GM12801 (cell line): ENCODE measurements around the gene DIAPH3.

Source experiments
- CTCF ChIP-seq: IDR thresholded peaks from one replicate; pipeline ENCODE4 v1.5.1; 2011; ENCODE audit warnings: control low read depth; ENCODE audit not compliant: insufficient read length; ENCODE audit errors: extremely low read depth

DIAPH3 gene

GRCh38 chr13:59651479-59651878 is 512.2 kb downstream of the DIAPH3 start:
- TF ChIP-seq CTCF, result no peak

- no peak for TF ChIP-seq CTCF
These were observed 519.7 kb downstream of the DIAPH3 start for GRCh38 chr13:59643906-59644626.

DNA sequence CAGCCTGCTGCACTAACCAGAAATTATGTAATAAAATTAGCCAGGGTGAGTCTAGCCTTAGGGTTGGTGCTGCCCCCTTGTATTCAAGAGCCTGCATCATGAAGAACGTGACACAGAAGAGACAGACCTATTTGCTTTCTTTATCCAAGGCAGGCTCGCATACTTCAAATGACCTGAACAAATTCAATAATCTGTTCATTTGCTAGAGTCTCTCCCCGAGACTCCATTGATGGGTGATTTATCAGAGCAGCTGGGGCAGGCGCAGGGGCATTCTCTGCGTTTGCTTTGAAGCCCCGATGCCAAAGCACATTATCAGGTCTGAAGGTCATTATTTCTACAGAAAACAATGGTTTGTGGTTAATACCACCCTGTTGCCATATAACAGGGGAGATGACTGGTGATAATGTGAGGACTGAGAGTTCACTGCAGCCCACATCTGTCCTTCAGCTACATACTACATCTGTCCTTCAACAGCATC is 520.3 kb downstream of the DIAPH3 start:
- TF ChIP-seq CTCF, result no peak

GRCh38 chr13:59641817-59642216 is 521.9 kb downstream of the DIAPH3 start:
- TF ChIP-seq CTCF, result no peak

DNA sequence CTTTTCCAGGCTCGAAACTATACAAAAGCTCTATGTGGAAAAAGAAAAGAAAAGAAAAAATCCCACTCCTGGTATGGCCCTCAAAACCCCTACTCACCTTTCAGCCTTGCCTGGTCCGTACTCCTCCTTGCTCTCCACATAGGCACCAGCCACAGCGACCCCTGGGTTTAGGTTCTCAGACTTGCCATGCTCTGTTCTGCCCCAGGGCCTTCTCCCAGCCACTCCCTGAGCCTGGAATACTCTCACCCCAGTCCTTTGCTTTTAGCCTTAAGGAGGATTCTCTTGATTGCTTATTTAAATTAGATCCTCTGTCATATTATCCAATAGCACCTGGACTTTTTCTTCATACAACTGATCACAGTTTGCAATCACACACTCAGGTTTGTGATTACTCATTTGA is 522.5 kb downstream of the DIAPH3 start:
- no peak for TF ChIP-seq CTCF

DNA sequence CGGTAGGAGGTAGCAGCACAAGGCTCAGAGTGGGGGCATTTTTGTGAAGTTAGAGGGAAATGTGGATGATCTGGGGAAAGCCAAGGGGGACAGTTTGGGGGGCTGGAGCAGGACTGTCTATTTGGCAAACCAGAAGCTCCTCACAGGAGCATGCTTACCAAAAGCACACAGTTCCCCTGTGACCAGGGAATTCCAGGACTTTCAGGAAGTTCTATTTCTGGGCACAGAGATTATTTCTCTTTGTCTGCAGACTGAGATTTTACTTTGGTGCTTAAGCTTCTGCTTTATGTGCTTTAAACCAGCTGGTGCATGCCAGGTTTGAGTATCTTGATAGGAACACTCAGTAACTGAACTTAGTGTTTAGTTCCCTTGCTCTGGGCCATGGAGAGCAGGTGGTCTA is 525.3 kb downstream of the DIAPH3 start:
- no peak for TF ChIP-seq CTCF

- TF ChIP-seq CTCF, result no peak
These were observed 528.1 kb downstream of the DIAPH3 start for GRCh38 chr13:59635589-59635988.
